Fibroblast of the conjunctiva (primary cell): ENCODE measurements around the gene NPHP4.

Source experiments
- DNase-seq: peaks from one replicate; pipeline ENCODE4 v3.0.0-alpha.2; 2010; ENCODE audit warnings: low read depth

NPHP4 gene

DNA sequence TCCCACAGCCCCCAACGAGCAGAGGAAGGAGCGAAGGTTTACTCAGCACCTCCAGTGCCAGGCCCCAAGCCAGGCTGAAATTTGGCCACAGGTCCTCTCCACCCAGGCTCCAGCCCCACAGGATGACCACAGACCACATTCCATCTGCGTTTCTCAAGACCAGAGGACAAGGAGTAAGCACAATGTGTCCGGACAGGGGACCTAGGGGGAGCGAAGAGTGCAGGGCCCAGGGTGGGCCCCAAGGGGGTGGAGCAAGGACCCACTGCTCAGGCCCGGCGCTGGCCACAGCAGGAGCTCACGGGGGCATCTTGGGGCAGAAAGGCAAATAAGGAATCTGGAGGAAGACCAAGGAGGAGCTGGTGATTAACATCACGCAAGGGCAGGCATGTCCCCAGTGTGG is 100.5 kb downstream of the NPHP4 start:
- DNase-seq = no peak

DNA sequence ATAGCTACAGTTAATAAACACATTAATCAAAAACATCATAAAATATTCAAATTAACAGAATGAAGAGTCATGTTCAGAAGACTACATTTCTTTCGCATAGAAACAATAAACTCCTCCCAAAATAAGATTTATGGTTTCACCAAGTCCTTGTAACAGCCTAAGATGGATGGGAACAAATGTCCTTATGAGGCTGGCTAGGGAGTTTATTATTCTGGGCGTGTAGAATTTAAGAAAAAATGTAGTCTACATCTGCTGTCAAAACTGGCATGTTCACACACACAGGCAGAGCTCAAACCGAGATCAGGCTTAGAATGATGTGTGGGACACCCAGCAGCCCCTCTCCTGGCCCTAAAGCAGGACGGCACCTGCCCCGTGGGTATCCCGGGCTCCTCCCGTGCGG is 101.1 kb downstream of the NPHP4 start:
- DNase-seq = no peak

DNA sequence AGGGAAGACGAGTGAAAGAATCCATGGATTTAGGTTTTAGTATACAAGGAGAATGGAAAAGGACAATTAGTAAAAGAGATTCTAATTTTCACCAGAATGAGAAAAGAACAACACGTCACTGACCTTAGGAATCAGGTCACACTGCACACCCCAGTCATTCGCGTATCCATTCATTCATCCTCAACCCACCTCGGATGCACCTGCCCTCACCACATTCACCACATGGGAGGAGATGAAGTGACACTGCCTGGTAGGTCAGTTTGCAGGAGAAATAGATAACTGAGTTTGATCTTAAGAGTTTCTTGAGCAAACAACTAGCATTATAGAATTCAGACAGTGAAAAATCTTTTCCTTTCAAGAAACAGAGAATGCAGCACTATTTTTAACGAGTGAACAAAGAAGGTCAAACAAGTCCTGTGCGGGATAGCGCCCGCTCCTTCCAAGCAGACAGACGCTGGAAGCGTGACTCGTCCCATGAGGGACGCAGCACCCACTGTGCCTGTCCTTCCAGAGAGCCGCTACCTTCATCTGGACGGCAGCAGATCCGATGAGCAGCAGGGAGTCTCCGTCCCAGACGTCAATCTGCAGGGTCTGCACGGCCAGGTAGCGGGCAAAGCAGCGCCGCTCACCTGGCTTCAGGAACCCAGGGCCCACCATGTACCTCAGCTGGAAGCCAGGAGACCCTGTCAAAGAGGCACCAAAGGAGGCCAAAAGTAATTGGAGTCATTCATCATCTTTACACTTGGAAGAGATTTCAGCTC is 101.7 kb downstream of the NPHP4 start:
- DNase-seq = no peak

DNA sequence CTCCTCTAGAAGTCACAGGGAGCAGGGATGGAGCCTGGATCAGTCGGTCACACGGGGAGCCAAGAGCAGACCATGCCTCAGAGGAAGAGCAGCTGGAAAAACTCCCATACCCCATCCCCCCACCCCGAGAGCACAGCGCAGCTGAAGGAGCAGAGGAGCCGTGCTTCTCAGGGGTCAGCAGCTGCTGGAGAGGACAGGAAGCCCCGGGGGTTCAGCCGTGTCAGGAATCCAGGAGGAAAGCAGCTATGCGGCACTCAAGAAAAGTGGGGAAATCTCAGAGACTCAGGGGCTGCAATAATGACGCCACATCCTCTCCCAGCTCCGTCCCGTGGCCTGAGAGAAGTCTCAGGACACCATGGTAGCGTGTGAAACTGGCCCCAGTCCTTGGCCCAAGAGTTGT is 102.3 kb downstream of the NPHP4 start:
- DNase-seq = no peak

DNA sequence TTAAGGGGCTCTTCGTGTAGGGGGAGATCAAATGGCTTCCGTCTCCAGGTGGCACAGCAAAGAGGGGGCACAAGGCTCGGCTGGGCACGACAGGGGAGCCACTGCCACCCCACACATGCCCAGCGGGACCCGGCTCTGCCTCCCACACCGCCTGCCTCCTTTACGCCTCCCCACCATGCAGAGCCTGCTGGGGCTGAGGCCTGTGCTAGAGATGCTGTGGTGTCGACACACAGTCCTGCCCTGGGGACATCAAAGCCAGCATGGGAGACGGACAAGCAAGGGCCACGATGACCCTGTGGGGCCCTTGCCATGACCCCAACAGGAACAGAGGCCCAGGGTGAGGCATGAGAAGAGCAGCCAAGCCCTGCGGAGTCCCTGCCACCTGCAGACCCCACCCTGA is 102.8 kb downstream of the NPHP4 start:
- no peak for DNase-seq

DNA sequence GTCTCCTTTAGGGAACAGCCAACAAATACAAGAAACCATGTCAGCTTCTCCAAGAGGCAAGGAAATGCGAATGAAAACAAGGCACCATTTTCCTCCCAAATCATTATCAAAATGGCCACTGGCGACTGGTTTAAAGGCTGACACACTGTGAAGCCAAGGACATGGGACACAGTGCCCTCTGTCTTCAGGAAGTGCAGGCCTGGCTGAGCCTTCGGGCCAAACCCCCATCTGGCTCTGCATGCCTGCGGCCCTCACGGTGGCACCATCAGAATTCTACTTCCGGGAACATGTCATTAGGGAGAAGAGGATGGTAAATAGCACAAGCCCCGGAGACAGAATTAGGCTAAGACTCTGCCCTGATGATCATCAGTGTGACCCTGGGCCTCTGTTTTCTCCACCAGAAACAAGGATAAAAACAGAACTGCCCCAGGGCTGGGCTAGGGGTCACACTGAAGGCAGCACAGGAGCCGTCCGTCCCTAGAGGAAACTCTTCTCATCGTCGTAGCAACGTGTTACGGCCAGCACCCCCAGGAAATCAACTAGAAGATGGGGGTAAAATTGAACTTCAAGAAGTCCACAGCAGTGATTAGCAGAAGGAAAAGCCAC is 103.5 kb downstream of the NPHP4 start:
- no peak for DNase-seq

DNA sequence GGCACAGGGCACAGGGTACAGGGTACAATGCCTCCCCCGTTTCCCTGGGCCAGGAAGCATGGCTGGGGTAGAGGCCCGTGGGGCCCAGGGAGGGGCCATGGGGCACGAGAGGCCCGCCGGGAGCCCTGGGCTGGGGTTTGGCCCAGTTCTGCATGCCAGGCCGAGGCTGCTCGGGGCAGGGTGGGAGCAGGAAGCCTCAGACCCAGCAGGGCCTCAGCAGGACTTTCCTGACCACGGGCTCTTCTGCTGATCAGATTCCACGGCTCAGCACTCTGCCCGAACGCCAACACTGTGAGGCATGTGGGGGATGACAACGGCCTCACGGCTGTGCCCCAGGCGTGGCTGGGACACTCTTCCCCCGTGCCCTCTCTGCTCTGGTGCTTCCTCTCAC is 104.3 kb downstream of the NPHP4 start:
- no peak for DNase-seq

DNA sequence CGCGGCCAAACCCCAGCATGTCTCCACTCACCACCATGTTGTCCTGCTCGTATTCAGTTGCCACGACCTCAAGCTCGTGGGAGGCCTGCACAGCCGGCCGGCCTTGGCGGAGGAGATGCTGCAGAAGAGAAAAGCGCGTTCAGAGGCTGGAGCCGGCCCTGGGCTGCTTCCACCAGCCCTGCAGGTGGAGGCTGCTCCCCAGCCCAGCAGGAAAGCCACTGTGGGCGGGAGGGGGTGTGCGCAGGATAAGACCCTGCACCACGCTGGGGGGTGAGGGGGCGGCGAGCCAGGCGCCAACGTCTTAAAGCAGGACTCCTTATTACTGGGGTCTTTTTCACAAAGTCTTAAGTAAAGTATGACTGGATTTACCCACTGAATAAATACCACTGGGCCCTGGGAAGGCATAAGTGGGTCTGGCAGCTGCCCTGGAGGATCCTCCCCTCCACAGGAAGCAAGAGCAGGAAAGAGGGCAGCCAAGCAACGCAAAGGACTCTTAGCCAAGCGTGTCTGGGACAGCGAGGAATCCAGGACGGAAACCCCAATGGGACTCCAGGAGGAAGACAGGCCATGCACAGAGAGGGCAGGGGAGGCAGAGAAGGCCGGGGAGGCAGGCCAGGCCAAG is 104.8 kb downstream of the NPHP4 start:
- DNase-seq = no peak

DNA sequence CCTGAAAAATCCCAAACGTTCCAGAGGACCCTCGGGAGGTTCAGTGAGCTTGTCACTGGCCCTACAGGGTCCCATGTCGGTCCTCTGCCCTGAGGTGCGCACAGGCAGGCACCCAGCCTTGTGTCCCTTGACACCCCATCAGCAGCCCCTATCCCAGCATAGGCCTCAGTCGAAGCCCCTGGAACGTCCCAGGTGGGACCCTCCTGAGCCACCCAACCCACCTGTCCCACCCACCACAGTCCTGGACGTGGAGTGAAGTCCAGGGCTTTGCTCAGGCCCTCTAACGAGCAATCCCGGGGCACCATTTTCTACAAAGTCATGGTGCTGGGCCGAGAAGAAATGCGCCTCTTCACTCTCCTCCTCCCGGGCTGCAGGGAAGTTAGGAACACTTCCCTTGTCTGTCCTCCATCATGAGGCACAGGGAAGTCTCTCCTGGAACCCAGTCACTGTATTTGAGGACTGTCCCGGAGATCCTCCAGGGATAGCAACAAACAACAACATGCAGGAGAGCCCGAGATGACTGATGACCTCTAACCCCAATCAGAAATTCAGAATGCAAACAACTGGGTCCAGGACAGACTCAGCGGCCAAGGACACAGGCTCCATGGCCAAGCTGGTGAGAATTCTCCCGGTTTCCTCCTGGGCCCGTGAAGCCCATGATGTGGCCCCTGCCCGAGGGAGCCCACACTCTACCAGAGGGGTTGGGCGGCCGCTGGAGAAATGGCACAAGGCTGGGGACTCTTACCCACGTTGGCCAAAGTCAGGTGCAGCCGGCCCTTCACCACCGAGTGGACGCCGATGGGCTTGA is 105.5 kb downstream of the NPHP4 start:
- no peak for DNase-seq

DNA sequence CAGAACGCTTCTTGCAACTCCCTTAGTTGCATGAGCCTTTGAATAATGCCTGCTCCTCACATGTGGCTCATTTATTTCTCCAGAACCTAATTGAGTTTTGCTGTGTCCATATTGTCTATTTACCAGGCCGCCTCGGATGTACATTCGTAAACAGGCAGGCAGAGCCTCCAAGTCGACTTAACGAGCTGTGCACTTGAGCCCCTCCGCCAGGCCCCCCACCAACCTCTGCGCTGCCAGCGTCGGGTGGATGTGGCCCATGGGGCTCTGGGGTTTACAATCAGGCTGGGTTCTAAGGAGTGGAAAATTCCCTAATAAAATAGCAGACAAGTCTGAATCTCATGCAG is 106.1 kb downstream of the NPHP4 start:
- DNase-seq = no peak

DNA sequence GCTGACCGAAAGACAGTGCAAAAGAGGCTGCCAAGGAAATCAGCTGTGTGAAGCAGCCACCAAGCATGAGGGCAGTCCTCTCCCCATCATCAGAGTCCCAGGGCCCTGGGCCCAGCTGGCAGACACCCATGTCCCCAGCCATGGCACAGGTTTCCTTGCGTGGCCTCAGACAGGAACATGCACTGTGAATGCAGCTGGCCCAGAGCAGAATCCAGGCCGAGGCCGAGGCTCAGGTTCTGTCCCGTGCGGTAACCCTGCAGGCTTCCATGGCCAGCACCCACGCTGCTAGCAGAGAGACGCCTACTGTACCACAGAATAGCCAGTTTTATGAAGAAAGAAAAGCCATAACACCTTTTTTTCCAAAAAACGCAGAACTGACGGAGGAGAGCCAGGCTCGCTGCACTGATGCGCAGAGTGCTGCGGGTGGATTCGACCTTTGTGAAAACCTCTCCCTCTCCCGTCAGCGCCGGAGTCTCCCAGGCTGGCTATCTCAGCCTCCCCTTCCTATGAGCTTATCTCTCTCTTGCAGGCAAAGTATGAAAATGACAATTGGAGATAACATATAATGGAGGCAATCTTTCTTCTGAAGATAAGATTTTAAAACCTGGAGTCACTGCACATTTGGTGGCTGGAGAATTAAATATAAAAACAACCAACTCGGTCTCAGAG is 106.6 kb downstream of the NPHP4 start:
- no peak for DNase-seq

DNA sequence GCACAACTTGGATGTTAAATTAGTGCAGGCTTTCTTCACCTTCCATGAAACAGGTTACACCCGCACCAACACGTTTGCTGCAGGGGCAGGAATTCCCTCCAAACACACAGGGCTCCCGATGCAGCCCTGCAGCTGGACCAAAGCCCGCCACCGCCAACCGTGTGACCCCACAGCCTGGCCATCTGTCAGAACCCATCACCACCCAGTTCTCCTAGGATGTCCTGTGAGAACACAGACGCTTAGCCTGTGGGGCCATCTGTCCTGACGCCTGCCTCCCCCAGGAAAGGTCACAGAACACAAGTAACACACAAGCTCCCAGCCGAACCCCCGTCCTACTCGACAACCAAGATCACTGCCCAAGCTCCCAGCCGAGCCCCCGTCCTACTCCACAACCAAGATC is 108.1 kb downstream of the NPHP4 start:
- DNase-seq = no peak

DNA sequence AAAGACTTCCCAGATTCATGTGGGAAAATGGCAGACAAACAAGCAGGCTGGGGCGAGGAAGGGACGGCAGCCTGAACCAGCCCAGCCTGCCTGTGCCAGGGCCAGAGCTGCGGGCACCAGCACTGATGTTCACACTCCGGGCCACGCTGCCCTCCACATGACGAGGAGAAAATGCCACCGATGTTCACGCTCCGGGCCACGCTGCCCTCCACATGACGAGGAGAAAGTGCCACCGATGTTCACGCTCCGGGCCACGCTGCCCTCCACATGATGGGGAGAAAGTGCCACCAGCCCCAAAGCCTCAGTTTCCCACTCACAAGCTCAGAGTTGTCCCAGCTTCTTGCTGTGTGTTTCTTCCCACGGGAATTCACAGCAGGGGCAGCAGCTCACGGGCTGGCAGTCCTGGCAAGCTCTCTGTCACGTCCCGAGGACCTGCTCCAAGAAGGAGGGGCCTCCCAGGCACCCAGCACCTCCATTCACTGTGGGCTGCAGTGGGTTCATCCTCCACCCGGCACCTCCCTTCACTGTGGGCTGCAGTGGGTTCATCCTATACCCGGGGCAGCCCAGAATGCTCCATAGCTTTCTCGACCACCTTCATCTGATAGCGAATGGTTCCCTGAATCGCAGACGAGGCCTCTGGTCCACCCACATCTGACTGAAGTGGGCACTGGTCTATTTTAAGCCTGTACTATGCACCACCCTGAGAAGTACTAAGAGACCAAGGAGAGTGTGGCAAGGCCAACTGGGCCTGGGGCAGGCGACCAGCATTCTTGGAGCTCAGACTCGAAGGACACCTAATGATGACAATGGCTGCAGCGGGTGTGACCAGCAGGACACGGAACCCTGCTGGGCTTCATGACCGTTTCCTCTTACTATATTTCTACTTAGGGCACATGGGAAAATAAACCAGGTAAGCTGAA is 108.8 kb downstream of the NPHP4 start:
- DNase-seq = no peak

DNA sequence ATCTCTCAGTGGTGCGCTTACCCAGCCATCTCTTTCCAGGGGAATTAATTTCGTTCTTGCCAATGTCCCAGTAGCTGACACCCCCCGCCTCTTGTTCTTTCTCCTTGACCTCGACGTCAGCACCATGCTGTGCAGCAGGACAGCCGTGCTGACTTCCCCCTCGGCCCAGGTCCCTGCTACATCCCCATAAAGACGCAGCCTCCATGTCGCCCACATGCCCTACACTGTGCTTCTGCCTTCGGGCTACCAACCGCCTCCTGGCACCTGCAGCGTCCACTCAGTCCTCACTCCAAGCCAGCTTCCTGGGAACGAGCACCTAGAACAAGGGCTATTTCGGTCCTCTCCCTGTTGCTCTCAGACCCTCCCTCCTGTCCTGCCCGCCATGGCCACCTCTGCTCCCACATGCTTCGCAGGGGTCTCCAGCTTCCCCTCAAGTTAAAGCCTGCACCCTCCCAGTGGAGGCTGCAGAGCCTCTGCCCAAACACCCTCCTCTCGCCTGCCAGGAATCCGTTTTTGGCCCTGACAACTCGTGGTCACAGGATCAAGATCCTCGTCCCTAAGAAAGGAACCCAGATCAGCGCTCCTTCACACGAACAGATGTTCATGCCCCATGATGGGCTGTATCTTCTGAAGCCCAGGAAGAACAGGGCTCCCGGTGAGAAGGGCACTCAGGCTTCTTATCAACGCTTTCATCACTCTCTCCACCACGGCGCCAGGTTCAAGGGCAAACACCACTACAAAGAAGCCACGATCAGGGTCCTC is 109.7 kb downstream of the NPHP4 start:
- DNase-seq = no peak

DNA sequence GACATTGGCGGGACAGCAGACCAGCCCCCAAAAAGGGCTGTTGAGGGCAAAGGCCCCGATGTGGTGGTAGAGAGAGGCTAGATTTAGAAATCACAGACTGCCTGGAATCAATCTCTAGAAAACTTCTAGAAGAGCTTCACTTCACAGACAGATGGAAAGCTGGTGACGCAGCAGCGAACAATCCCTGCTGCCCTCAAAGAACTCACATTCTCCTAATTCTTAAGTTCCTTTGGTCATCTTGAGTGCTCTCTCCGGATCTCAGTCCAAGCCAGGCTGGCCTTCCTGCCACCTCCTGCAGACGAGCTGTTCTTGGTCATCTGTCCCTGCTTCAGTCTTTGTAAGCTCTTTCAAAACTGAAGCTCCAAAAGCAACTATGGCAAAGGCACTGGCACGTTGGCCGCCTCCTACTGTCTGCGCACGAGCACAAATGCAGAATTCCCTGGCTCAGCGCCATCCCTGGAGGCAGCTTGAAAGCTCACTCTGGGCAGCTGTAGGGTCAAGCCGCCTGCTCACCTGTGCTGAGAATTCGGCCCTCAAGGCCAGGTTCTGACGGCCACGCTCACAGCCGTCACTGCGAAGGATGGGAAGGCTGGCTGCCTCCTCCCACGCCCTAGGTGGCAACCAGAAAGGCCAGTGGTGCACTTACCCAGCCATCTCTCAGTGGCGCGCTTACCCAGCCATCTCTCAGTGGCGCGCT is 110.6 kb downstream of the NPHP4 start:
- no peak for DNase-seq

DNA sequence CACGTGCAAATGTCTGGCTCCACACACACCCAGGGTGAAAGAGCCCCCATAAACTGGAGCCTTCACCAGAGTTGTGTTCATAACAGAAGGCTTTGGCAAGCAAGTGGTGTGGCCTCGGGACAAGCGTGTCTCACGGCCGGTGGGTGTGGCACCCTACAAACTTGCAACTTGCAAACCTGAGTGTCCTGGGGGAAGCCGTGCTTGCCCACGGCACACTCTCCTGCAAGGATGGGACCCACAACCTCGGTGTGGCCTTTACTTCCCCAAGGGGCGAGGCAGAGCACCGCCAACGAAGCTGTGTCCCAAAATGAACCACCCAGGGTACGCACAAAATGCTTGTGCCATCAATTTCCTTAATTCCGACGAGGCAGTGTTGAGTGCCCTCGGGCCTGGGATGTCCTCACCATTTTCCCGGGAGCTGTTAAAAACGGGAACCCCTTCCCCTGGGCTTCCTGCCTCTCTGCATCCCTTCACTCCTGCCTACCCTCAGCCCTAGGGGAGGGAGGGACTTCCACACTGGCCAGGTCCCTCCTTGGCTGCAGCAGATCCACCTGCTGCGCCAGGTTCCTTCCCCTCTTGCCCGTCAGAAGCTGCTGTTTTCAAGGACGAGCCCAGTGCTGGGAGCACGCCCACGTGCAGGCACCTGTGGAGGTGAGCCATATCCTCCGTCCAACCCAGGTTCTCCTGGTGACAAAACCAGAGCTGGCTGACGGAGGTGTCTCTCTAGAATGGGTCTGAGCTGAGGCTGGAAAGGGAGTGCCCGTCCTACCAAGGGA is 111.4 kb downstream of the NPHP4 start:
- DNase-seq = no peak

DNA sequence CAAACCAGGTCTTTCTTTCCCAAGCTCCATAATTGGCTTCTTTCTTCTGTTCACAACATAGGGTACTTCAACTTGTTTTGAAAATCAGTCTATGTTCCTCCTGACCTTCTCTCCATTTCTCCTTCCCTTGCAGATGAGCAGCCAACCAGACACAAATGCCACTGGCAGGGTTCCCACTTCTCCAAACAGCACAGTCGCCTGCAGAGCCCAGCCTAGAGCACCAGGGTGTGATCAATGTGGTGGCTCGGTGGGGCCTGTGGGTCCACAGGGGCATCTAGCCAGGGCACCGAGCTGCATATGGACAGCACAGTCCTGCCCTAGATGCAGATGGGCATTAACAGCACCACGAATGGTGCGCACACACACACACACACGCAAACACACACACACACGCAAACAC is 112.8 kb downstream of the NPHP4 start:
- DNase-seq = no peak

DNA sequence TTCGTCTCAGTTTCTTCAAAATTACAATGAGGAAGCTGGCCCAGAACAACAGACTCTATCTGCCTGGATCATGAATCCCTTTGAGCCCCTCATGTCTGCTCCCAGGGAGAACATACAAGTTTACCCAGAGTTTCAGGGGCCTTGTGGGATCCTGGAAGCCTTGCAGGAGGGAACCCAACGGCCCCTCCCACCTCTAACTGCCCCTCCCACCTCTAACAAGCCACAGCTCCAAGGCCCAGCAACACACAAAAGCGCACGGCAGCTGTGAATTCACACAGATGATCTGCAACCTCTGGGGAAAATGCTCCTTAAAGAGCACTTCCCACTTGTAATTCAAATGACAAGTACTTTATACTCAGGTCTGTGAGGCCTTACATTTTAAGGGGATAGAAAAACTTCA is 113.3 kb downstream of the NPHP4 start:
- no peak for DNase-seq
